GM12878 (cell line): ENCODE data around the gene SLC6A3. TPM values are rescaled to one million over a fixed set of nuclear protein-coding genes. Genes with fewer than 3 reads are reported as not detected.

Experiments
- ATAC-seq: fragments of 200-7000 bp; cut with Tn5 transposase; 3 replicates; pipeline ENCODE4 v1.9.1; 2020; ENCODE audit warnings: mild to moderate bottlenecking, moderate library complexity
- BruUV-seq: library from RNA; stranded (reverse); fragments of 400-500 nt; replicated peaks from 2 replicates; lab custom pipeline; 2021; lab: Mats Ljungman, UMichigan
- CTCF ChIA-PET: fragments of 300-600 bp; sonication (Branson Sonifier 250); formaldehyde crosslinking; extraction: SDS; loops from one replicate; lab custom pipeline; 2021; ENCODE audit warnings: inconsistent platforms; lab: Yijun Ruan, JAX
- POLR2A ChIA-PET: fragments of 350-600 bp; formaldehyde crosslinking; extraction: SDS; loops from one replicate; lab custom pipeline; 2021; ENCODE audit warnings: inconsistent platforms; lab: Charles Lee
- RAD21 ChIA-PET: fragments of 300-600 bp; sonication (Branson Sonifier 250); formaldehyde crosslinking; loops from one replicate; lab custom pipeline; 2023; ENCODE audit warnings: antibody characterized with exemption; ENCODE audit not compliant: unreplicated experiment; lab: Charles Lee
- SMC1A ChIA-PET: fragments of 300-600 bp; sonication (Branson Sonifier 250); formaldehyde crosslinking; loops from one replicate; lab custom pipeline; 2023; ENCODE audit not compliant: unreplicated experiment, uncharacterized antibody; lab: Charles Lee
- DNase-seq: peaks from one replicate; pipeline ENCODE4 v3.0.0-alpha.2; 2011; ENCODE audit warnings: low read depth, low spot score
- FAIRE-seq: peaks from 3 replicates; lab custom pipeline; 2011; peaks lifted over from hg19 to GRCh38; lab: Jason Lieb, UNC
- H2AFZ ChIP-seq: 2 replicates; pipeline ENCODE4 v1.6.0; 2011; ENCODE audit warnings: low read depth, low read length, control low read depth; ENCODE audit not compliant: control insufficient read depth
- H3K27ac ChIP-seq: 2 replicates; pipeline ENCODE4 v1.5.1; 2011; ENCODE audit warnings: control low read depth; ENCODE audit not compliant: control insufficient read depth, insufficient read depth
- H3K27me3 ChIP-seq, 2 experiments: replicated peaks in 1 of 2; 2 replicates each; pipeline versions ENCODE4 v1.6.0 to v1.6.1; 2011; ENCODE audit warnings: low read length in 1 of 2; ENCODE audit not compliant: control insufficient read depth in 2 of 2, insufficient read depth in 2 of 2
- H3K36me3 ChIP-seq, 2 experiments: 2 replicates each; pipeline ENCODE4 v1.5.1; 2011; ENCODE audit warnings: low read length in 1 of 2; ENCODE audit not compliant: control insufficient read depth in 2 of 2, insufficient read depth in 2 of 2
- H3K4me1 ChIP-seq: 2 replicates; pipeline ENCODE4 v1.6.1; 2011; ENCODE audit warnings: mild to moderate bottlenecking, low read length, moderate library complexity, mixed read lengths; ENCODE audit not compliant: control insufficient read depth, insufficient read depth
- H3K4me2 ChIP-seq: 2 replicates; pipeline ENCODE4 v1.6.0; 2011; ENCODE audit warnings: control low read depth; ENCODE audit not compliant: control insufficient read depth, insufficient read depth
- H3K4me3 ChIP-seq: fragments of 200-600 bp; sonication (generic); 2 replicates; pipeline ENCODE4 v1.5.1; 2016
- H3K79me2 ChIP-seq: 2 replicates; pipeline ENCODE4 v1.6.0; 2011; ENCODE audit warnings: low read length; ENCODE audit not compliant: control insufficient read depth, insufficient read depth
- H3K9ac ChIP-seq: 2 replicates; pipeline ENCODE4 v1.8.0; 2011; ENCODE audit warnings: low read length, control low read depth, mixed read lengths; ENCODE audit not compliant: control insufficient read depth, insufficient read depth
- H3K9me3 ChIP-seq: replicated peaks from 3 replicates; pipeline ENCODE4 v1.5.1; 2011; ENCODE audit warnings: mild to moderate bottlenecking, low read length; ENCODE audit not compliant: control insufficient read depth, insufficient read depth
- H4K20me1 ChIP-seq: 2 replicates; pipeline ENCODE4 v1.6.0; 2011; ENCODE audit not compliant: control insufficient read depth, insufficient read depth
- ATF2 ChIP-seq: IDR thresholded peaks from 2 replicates; pipeline ENCODE4 v1.6.1; 2012; ENCODE audit warnings: low read length, inconsistent platforms
- BMI1 ChIP-seq: fragments of 450-650 bp; IDR thresholded peaks from 2 replicates; pipeline ENCODE4 v1.6.1; 2016; ENCODE audit warnings: mild to moderate bottlenecking, moderate library complexity, borderline replicate concordance
- CBFB ChIP-seq: IDR thresholded peaks from 2 replicates; pipeline ENCODE4 v1.6.1; 2016; ENCODE audit warnings: antibody characterized with exemption, low read depth
- CEBPB ChIP-seq, 2 experiments: fragments of 150-350 bp in 1 of 2; IDR thresholded peaks; 2 replicates each; pipeline ENCODE4 v1.6.1; 2012 to 2014; ENCODE audit warnings: low read depth in 2 of 2, low read length in 2 of 2, borderline replicate concordance in 1 of 2, inconsistent platforms in 1 of 2
- FOXK2 ChIP-seq: fragments of 450-650 bp; IDR thresholded peaks from 2 replicates; pipeline ENCODE4 v1.6.1; 2017; ENCODE audit warnings: mild to moderate bottlenecking, moderate library complexity
- JUND ChIP-seq: IDR thresholded peaks from 2 replicates; pipeline ENCODE4 v1.6.1; 2012; ENCODE audit warnings: low read depth, mild to moderate bottlenecking, low read length, improper control_type of control experiment, moderate library complexity
- KDM1A ChIP-seq: fragments of 200-600 bp; sonication (generic); IDR thresholded peaks from 2 replicates; pipeline ENCODE4 v1.6.1; 2016; ENCODE audit warnings: borderline replicate concordance
- NFXL1 ChIP-seq: fragments of 450-650 bp; IDR thresholded peaks from 2 replicates; pipeline ENCODE4 v1.6.1; 2017; ENCODE audit warnings: antibody characterized with exemption, mild to moderate bottlenecking, borderline replicate concordance
- RUNX3 ChIP-seq: IDR thresholded peaks from 2 replicates; pipeline ENCODE4 v1.6.1; 2012; ENCODE audit warnings: low read length, inconsistent platforms
- SMARCA5 ChIP-seq: fragments of 450-650 bp; IDR thresholded peaks from 2 replicates; pipeline ENCODE4 v1.6.1; 2017; ENCODE audit warnings: mild to moderate bottlenecking
- SREBF2 ChIP-seq: IDR thresholded peaks from 2 replicates; pipeline ENCODE4 v1.6.1; 2012; ENCODE audit warnings: mild to moderate bottlenecking, low read length
- TCF7 ChIP-seq: IDR thresholded peaks from 2 replicates; pipeline ENCODE4 v1.6.1; 2014; ENCODE audit warnings: antibody characterized with exemption, borderline replicate concordance
- YBX1 ChIP-seq: fragments of 450-650 bp; IDR thresholded peaks from 2 replicates; pipeline ENCODE4 v1.6.1; 2016; ENCODE audit warnings: antibody characterized with exemption
- ZNF622 ChIP-seq: fragments of 450-650 bp; IDR thresholded peaks from 2 replicates; pipeline ENCODE4 v1.6.1; 2017; ENCODE audit warnings: mild to moderate bottlenecking, inconsistent platforms
- ZSCAN29 ChIP-seq: fragments of 450-650 bp; IDR thresholded peaks from 2 replicates; pipeline ENCODE4 v1.6.1; 2017; ENCODE audit warnings: mild to moderate bottlenecking, moderate library complexity
- WGBS: methylation state at CpG from one replicate; pipeline ENCODE4 v1.1.6; 2016; ENCODE audit warnings: low lambda C conversion rate; ENCODE audit not compliant: insufficient replicate concordance, insufficient coverage; ENCODE audit errors: missing lambda C conversion rate; 5-methylcytosine and 5-hydroxymethylcytosine counted together
- in situ Hi-C: fragments of 300-500 bp; cut with MboI; formaldehyde crosslinking; loops from 9 replicates; pipeline ENCODE4 v1.14.3; 2018; ENCODE audit warnings: mixed read lengths
- intact Hi-C: fragments of 100-400 bp; cut with micrococcal nuclease; formaldehyde crosslinking; loops from one replicate; pipeline ENCODE4 v1.14.2; 2022; ENCODE audit not compliant: unreplicated experiment
- polyA plus RNA-seq, 11 experiments: library from polyadenylated mRNA; depleted of rRNA in 4 of 11; unstranded in 6 of 11; stranded (reverse) in 5 of 11; fragments of >200 nt; fragmentation: Nextera tagmentation in 4 of 11; fragmentation: Illumina TruSeq in 1 of 11; extraction: Ambion mirVana in 4 of 11; extraction: Trizol in 1 of 11; gene quantifications; 1 replicate in 1 of 11; 2 replicates in 10 of 11; pipeline versions ENCODE4 v1.2.1 to v1.2.3, GENCODE V29; 2011 to 2016; ENCODE audit warnings: inconsistent platforms in 2 of 11, missing spikeins in 2 of 11, low read depth in 1 of 11
- total RNA-seq, 4 experiments: library from RNA; depleted of rRNA in 3 of 4; stranded (reverse); fragments of >200 nt in 3 of 4; fragmentation: Illumina TruSeq in 1 of 4; extraction: Trizol in 1 of 4; gene quantifications; 2 replicates each; pipeline versions ENCODE4 v1.2.1 to v1.2.3, GENCODE V29; 2013 to 2021
- TF ChIP-seq, protein P1 (sequence below): fragments of 150-350 bp; IDR thresholded peaks from 2 replicates; pipeline ENCODE4 v1.6.1; 2016; ENCODE audit warnings: low read depth, low read length
- TF ChIP-seq, protein P2 (sequence below): IDR thresholded peaks from 2 replicates; pipeline ENCODE4 v1.6.1; 2011; ENCODE audit warnings: borderline replicate concordance, low read depth, mild to moderate bottlenecking, moderate library complexity, mixed read lengths, low read length; ENCODE audit not compliant: insufficient read depth; ENCODE audit errors: extremely low read length

SLC6A3 gene
- total and polyA plus RNA-seq, 10 of the 15 experiments (the other 5 are each of a cell fraction or from before 2014, with no cell fraction given) = 0.01 TPM; not detected in 9

DNA sequence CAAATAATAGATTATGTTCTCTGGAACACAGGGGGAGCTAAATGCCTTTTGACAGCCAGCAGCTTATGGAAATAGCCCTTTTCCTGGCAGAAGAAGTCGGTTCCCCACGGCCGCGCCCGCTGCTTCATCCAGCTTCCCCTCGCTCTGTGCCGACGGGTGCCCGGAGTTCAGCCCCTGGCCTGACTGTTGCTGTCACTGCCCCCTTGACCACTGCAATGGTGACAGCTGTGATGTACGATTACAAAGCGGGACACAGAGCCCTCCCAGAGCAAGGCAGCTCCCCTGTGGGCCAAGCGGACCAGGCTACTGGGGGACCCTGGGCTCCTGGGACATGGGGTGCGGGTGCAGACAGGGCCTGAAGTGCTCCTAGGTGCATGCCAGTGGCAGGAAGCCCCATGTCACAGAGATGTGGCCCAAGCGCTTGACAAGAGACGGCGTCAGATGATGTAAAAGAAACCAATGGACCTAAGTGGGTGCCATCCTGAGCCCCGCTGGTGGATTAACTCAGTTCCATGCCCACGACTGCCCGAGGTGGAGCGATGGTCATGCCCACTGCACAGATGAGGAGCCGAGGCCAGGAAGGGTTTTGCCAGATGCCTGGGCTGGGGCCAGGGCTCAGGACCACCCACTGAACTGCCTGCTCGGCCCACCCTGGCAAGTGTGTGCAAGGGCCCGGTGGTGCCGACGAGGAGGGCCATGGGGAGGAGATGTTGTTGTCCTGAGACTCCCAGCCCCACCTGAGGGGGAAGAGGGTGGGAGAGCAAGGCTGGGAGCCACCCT lies 87.1 kb downstream of the SLC6A3 start:
- ChIA-PET CTCF (no interaction called here), SMC1A (no interaction called here), POLR2A (no interaction called here), RAD21 (no interaction called here)
- no peak overlapping the region for H2AFZ ChIP-seq
- H3K27ac ChIP-seq = no peak overlapping the region
- H3K9me3 ChIP-seq = no peaks in the 10 kb centered on the region
- no peak for DNase-seq
- intact Hi-C loops (no loop called here), in situ Hi-C loops (no loop called here)
- no peaks in the 10 kb centered on the region for H3K36me3 ChIP-seq
- no peak overlapping the region for H3K9ac ChIP-seq
- BruUV-seq = no TSS peak
- no peak for ATAC-seq
- H3K4me1 ChIP-seq = no peaks in the 10 kb centered on the region
- peaks cover 0 to 2% of the 10 kb centered on the region in 2 experiments; a peak in 3 of 4 replicates for H3K27me3 ChIP-seq
- no peak for TF ChIP-seq NFXL1
- no peak for TF ChIP-seq CEBPB (IDR thresholded peaks at IDR 0.05; ENCODE audit: borderline replicate concordance in 1 of 2, low read depth in 2 of 2, low read length in 2 of 2)
- TF ChIP-seq ATF2 = no peak
- TF ChIP-seq SREBF2 = no peak
- TF ChIP-seq TCF7 = no peak
- no peak for TF ChIP-seq CBFB
- TF ChIP-seq RUNX3 = no peak
- no peak for TF ChIP-seq SMARCA5
- TF ChIP-seq JUND = no peak
- TF ChIP-seq BMI1 = no peak
- no peak for TF ChIP-seq FOXK2
- TF ChIP-seq, protein P1, sequence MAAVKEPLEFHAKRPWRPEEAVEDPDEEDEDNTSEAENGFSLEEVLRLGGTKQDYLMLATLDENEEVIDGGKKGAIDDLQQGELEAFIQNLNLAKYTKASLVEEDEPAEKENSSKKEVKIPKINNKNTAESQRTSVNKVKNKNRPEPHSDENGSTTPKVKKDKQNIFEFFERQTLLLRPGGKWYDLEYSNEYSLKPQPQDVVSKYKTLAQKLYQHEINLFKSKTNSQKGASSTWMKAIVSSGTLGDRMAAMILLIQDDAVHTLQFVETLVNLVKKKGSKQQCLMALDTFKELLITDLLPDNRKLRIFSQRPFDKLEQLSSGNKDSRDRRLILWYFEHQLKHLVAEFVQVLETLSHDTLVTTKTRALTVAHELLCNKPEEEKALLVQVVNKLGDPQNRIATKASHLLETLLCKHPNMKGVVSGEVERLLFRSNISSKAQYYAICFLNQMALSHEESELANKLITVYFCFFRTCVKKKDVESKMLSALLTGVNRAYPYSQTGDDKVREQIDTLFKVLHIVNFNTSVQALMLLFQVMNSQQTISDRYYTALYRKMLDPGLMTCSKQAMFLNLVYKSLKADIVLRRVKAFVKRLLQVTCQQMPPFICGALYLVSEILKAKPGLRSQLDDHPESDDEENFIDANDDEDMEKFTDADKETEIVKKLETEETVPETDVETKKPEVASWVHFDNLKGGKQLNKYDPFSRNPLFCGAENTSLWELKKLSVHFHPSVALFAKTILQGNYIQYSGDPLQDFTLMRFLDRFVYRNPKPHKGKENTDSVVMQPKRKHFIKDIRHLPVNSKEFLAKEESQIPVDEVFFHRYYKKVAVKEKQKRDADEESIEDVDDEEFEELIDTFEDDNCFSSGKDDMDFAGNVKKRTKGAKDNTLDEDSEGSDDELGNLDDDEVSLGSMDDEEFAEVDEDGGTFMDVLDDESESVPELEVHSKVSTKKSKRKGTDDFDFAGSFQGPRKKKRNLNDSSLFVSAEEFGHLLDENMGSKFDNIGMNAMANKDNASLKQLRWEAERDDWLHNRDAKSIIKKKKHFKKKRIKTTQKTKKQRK = no peak
- TF ChIP-seq, protein P2, sequence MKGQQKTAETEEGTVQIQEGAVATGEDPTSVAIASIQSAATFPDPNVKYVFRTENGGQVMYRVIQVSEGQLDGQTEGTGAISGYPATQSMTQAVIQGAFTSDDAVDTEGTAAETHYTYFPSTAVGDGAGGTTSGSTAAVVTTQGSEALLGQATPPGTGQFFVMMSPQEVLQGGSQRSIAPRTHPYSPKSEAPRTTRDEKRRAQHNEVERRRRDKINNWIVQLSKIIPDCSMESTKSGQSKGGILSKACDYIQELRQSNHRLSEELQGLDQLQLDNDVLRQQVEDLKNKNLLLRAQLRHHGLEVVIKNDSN = no peak
- no peak for TF ChIP-seq KDM1A
- no peak for TF ChIP-seq YBX1
- TF ChIP-seq ZNF622 = no peak
- no peak for TF ChIP-seq ZSCAN29
- no peak for FAIRE-seq
- no peak overlapping the region for H3K4me3 ChIP-seq
- no peaks in the 10 kb centered on the region for H3K79me2 ChIP-seq
- H4K20me1 ChIP-seq = no peaks in the 10 kb centered on the region
- WGBS = 57% methylated on average over 25 of the region's 25 CpGs
- no peak overlapping the region for H3K4me2 ChIP-seq
